ENCODE data around the gene CDX2.

The CDX2 gene

GRCh38 chr13:27970382-27971235 is 1.5 kb upstream of the CDX2 start:
- Histone ChIP-seq H3K36me3 (ENCODE audit: control insufficient read depth in 2 of 2, insufficient read depth in 2 of 2, low read length in 2 of 2) (no peaks in the 10 kb centered on the region), H3K4me3 (ENCODE audit: low read length in 2 of 2) (no peak overlapping the region), H3K27me3 (ENCODE audit: control insufficient read depth in 1 of 2, insufficient read depth in 2 of 2, low read length in 2 of 2) (peaks cover 78 to 90% of the 10 kb centered on the region in 2 donors), H3K27ac (ENCODE audit: low read length) (no peak overlapping the region), H3K9ac (ENCODE audit: low read length in 2 of 2) (no peak overlapping the region), H3K4me1 (ENCODE audit: control insufficient read depth, insufficient read depth, low read length) (peaks cover 25% of the 10 kb centered on the region), H3K9me3 (ENCODE audit: control insufficient read depth in 2 of 2, low read length in 2 of 2) (no peaks in the 10 kb centered on the region)

- H3K9ac ChIP-seq (ENCODE audit: low read length in 2 of 2), result no peak overlapping the region
- H3K4me3 ChIP-seq (ENCODE audit: low read length in 2 of 2), result no peak overlapping the region
- no peak overlapping the region for H3K27ac ChIP-seq (ENCODE audit: low read length)
- H3K9me3 ChIP-seq (ENCODE audit: control insufficient read depth in 2 of 2, low read length in 2 of 2), result no peaks in the 10 kb centered on the region
- peaks cover 81 to 93% of the 10 kb centered on the region in 2 donors for H3K27me3 ChIP-seq (ENCODE audit: control insufficient read depth in 1 of 2, insufficient read depth in 2 of 2, low read length in 2 of 2)
- H3K4me1 ChIP-seq (ENCODE audit: control insufficient read depth, insufficient read depth, low read length), result peaks cover 25% of the 10 kb centered on the region
- H3K36me3 ChIP-seq (ENCODE audit: control insufficient read depth in 2 of 2, insufficient read depth in 2 of 2, low read length in 2 of 2), result no peaks in the 10 kb centered on the region
These were observed 733 bp upstream of the CDX2 start for GRCh38 chr13:27969866-27970229.

GRCh38 chr13:27968316-27969081 is 616 bp downstream of the CDX2 start:
- no peak overlapping the region for H3K9ac ChIP-seq (ENCODE audit: low read length in 2 of 2)
- peak overlapping the region in 1 of 2 donors; percentile 35 for H3K4me3 ChIP-seq (ENCODE audit: low read length in 2 of 2)
- H3K36me3 ChIP-seq (ENCODE audit: control insufficient read depth in 2 of 2, insufficient read depth in 2 of 2, low read length in 2 of 2), result no peaks in the 10 kb centered on the region
- no peaks in the 10 kb centered on the region for H3K9me3 ChIP-seq (ENCODE audit: control insufficient read depth in 2 of 2, low read length in 2 of 2)
- H3K27ac ChIP-seq (ENCODE audit: low read length), result no peak overlapping the region
- H3K4me1 ChIP-seq (ENCODE audit: control insufficient read depth, insufficient read depth, low read length), result peaks cover 25% of the 10 kb centered on the region
- H3K27me3 ChIP-seq (ENCODE audit: control insufficient read depth in 1 of 2, insufficient read depth in 2 of 2, low read length in 2 of 2), result peaks cover 75 to 89% of the 10 kb centered on the region in 2 donors

GRCh38 chr13:27967736-27968315 is 1.3 kb downstream of the CDX2 start:
- H3K36me3 ChIP-seq (ENCODE audit: control insufficient read depth in 2 of 2, insufficient read depth in 2 of 2, low read length in 2 of 2), result no peaks in the 10 kb centered on the region
- no peak overlapping the region for H3K9ac ChIP-seq (ENCODE audit: low read length in 2 of 2)
- no peaks in the 10 kb centered on the region for H3K9me3 ChIP-seq (ENCODE audit: control insufficient read depth in 2 of 2, low read length in 2 of 2)
- peaks cover 25% of the 10 kb centered on the region for H3K4me1 ChIP-seq (ENCODE audit: control insufficient read depth, insufficient read depth, low read length)
- no peak overlapping the region for H3K27ac ChIP-seq (ENCODE audit: low read length)
- peak overlapping the region in 1 of 2 donors; percentile 35 for H3K4me3 ChIP-seq (ENCODE audit: low read length in 2 of 2)
- peaks cover 75 to 83% of the 10 kb centered on the region in 2 donors for H3K27me3 ChIP-seq (ENCODE audit: control insufficient read depth in 1 of 2, insufficient read depth in 2 of 2, low read length in 2 of 2)

- Histone ChIP-seq H3K27ac (ENCODE audit: low read length) (no peak overlapping the region), H3K9ac (ENCODE audit: low read length in 2 of 2) (no peak overlapping the region), H3K4me1 (ENCODE audit: control insufficient read depth, insufficient read depth, low read length) (peaks cover 25% of the 10 kb centered on the region), H3K4me3 (ENCODE audit: low read length in 2 of 2) (peak overlapping the region in 1 of 2 donors; percentile 15), H3K27me3 (ENCODE audit: control insufficient read depth in 1 of 2, insufficient read depth in 2 of 2, low read length in 2 of 2) (peaks cover 75 to 78% of the 10 kb centered on the region in 2 donors), H3K36me3 (ENCODE audit: control insufficient read depth in 2 of 2, insufficient read depth in 2 of 2, low read length in 2 of 2) (no peaks in the 10 kb centered on the region), H3K9me3 (ENCODE audit: control insufficient read depth in 2 of 2, low read length in 2 of 2) (no peaks in the 10 kb centered on the region)
These were observed 1.8 kb downstream of the CDX2 start for GRCh38 chr13:27967203-27967735.

- H3K27me3 ChIP-seq (ENCODE audit: control insufficient read depth in 1 of 2, insufficient read depth in 2 of 2, low read length in 2 of 2), result peaks cover 71 to 74% of the 10 kb centered on the region in 2 donors
- H3K4me3 ChIP-seq (ENCODE audit: low read length in 2 of 2), result peak overlapping the region in 1 of 2 donors; percentile 22
- no peaks in the 10 kb centered on the region for H3K9me3 ChIP-seq (ENCODE audit: control insufficient read depth in 2 of 2, low read length in 2 of 2)
- peaks cover 25% of the 10 kb centered on the region for H3K4me1 ChIP-seq (ENCODE audit: control insufficient read depth, insufficient read depth, low read length)
- no peaks in the 10 kb centered on the region for H3K36me3 ChIP-seq (ENCODE audit: control insufficient read depth in 2 of 2, insufficient read depth in 2 of 2, low read length in 2 of 2)
- no peak overlapping the region for H3K9ac ChIP-seq (ENCODE audit: low read length in 2 of 2)
- no peak overlapping the region for H3K27ac ChIP-seq (ENCODE audit: low read length)
These were observed 2.4 kb downstream of the CDX2 start for GRCh38 chr13:27966641-27967202.

GRCh38 chr13:27965740-27966640 is 3.1 kb downstream of the CDX2 start:
- H3K27ac ChIP-seq (ENCODE audit: low read length), result no peak overlapping the region
- H3K36me3 ChIP-seq (ENCODE audit: control insufficient read depth in 2 of 2, insufficient read depth in 2 of 2, low read length in 2 of 2), result no peaks in the 10 kb centered on the region
- H3K27me3 ChIP-seq (ENCODE audit: control insufficient read depth in 1 of 2, insufficient read depth in 2 of 2, low read length in 2 of 2), result peaks cover 64 to 74% of the 10 kb centered on the region in 2 donors
- H3K9ac ChIP-seq (ENCODE audit: low read length in 2 of 2), result no peak overlapping the region
- no peaks in the 10 kb centered on the region for H3K9me3 ChIP-seq (ENCODE audit: control insufficient read depth in 2 of 2, low read length in 2 of 2)
- peaks cover 27% of the 10 kb centered on the region for H3K4me1 ChIP-seq (ENCODE audit: control insufficient read depth, insufficient read depth, low read length)
- H3K4me3 ChIP-seq (ENCODE audit: low read length in 2 of 2), result peak overlapping the region in 1 of 2 donors; percentile 22

GRCh38 chr13:27965343-27965739 is 3.8 kb downstream of the CDX2 start:
- H3K4me3 ChIP-seq (ENCODE audit: low read length in 2 of 2), result no peak overlapping the region
- no peaks in the 10 kb centered on the region for H3K9me3 ChIP-seq (ENCODE audit: control insufficient read depth in 2 of 2, low read length in 2 of 2)
- no peaks in the 10 kb centered on the region for H3K36me3 ChIP-seq (ENCODE audit: control insufficient read depth in 2 of 2, insufficient read depth in 2 of 2, low read length in 2 of 2)
- no peak overlapping the region for H3K9ac ChIP-seq (ENCODE audit: low read length in 2 of 2)
- no peak overlapping the region for H3K27ac ChIP-seq (ENCODE audit: low read length)
- H3K27me3 ChIP-seq (ENCODE audit: control insufficient read depth in 1 of 2, insufficient read depth in 2 of 2, low read length in 2 of 2), result peaks cover 62 to 74% of the 10 kb centered on the region in 2 donors
- peaks cover 34% of the 10 kb centered on the region for H3K4me1 ChIP-seq (ENCODE audit: control insufficient read depth, insufficient read depth, low read length)

GRCh38 chr13:27964741-27965323 is 4.3 kb downstream of the CDX2 start:
- Histone ChIP-seq H3K4me1 (ENCODE audit: control insufficient read depth, insufficient read depth, low read length) (peaks cover 38% of the 10 kb centered on the region), H3K9ac (ENCODE audit: low read length in 2 of 2) (no peak overlapping the region), H3K27ac (ENCODE audit: low read length) (no peak overlapping the region), H3K36me3 (ENCODE audit: control insufficient read depth in 2 of 2, insufficient read depth in 2 of 2, low read length in 2 of 2) (no peaks in the 10 kb centered on the region), H3K27me3 (ENCODE audit: control insufficient read depth in 1 of 2, insufficient read depth in 2 of 2, low read length in 2 of 2) (peaks cover 62 to 76% of the 10 kb centered on the region in 2 donors), H3K9me3 (ENCODE audit: control insufficient read depth in 2 of 2, low read length in 2 of 2) (no peaks in the 10 kb centered on the region), H3K4me3 (ENCODE audit: low read length in 2 of 2) (no peak overlapping the region)
